Endothelial cell of umbilical vein (primary cell): ENCODE results near the gene DNAJC6. TPM values are rescaled to one million over a fixed set of nuclear protein-coding genes. Genes with fewer than 3 reads are reported as not detected.

Experiments used
- BruUV-seq: library from RNA; stranded (reverse); fragments of 400-500 nt; replicated peaks from 2 replicates; lab custom pipeline; 2021; lab: Mats Ljungman, UMichigan
- CTCF ChIA-PET: fragments of 300-600, 350-600 bp; sonication (Branson Sonifier 250); formaldehyde crosslinking; loops from one replicate; lab custom pipeline; 2021; ENCODE audit warnings: antibody characterized with exemption, inconsistent platforms; lab: Charles Lee
- POLR2A ChIA-PET: fragments of 300-600, 350-600 bp; sonication (Branson Sonifier 250); formaldehyde crosslinking; loops from one replicate; lab custom pipeline; 2021; ENCODE audit warnings: antibody characterized with exemption, inconsistent platforms; lab: Charles Lee
- DNase-seq: peaks from one replicate; pipeline ENCODE4 v3.0.0-alpha.2; 2011; ENCODE audit warnings: low read depth, low spot score
- FAIRE-seq: peaks from 2 replicates; lab custom pipeline; 2011; peaks lifted over from hg19 to GRCh38; lab: Jason Lieb, UNC
- H2AFZ ChIP-seq: 2 replicates; pipeline ENCODE4 v1.6.0; 2012; ENCODE audit warnings: low read depth, low read length, control low read depth, inconsistent platforms
- H3K27ac ChIP-seq: 2 replicates; pipeline ENCODE4 v1.5.1; 2011; ENCODE audit warnings: low read depth, mild to moderate bottlenecking, control low read depth, low read length, moderate library complexity; ENCODE audit not compliant: insufficient read depth
- H3K27me3 ChIP-seq, 2 experiments: 2 replicates each; pipeline versions ENCODE4 v1.6.0 to v1.6.1; 2011; ENCODE audit warnings: low read length in 2 of 2, mixed read lengths in 1 of 2; ENCODE audit not compliant: control insufficient read depth in 2 of 2, insufficient read depth in 2 of 2
- H3K36me3 ChIP-seq, 2 experiments: 2 replicates in 1 of 2; 3 replicates in 1 of 2; pipeline ENCODE4 v1.5.1; 2011; ENCODE audit warnings: low read length in 2 of 2, mild to moderate bottlenecking in 1 of 2, moderate library complexity in 1 of 2; ENCODE audit not compliant: control insufficient read depth in 2 of 2, insufficient read depth in 2 of 2; ENCODE audit errors: extremely low read depth in 1 of 2
- H3K4me1 ChIP-seq: 3 replicates; pipeline ENCODE4 v1.5.1; 2011; ENCODE audit warnings: mild to moderate bottlenecking, low read length; ENCODE audit not compliant: control insufficient read depth, insufficient read depth; ENCODE audit errors: extremely low read depth
- H3K4me2 ChIP-seq: 2 replicates; pipeline ENCODE4 v1.6.1; 2011; ENCODE audit warnings: low read length, control low read depth, mixed read lengths; ENCODE audit not compliant: insufficient read depth
- H3K4me3 ChIP-seq, 3 experiments: fragments of 200-600 bp in 1 of 3; sonication (generic), shearing (Covaris generic) in 1 of 3; replicated peaks in 1 of 3; 2 replicates each; pipeline ENCODE4 v1.5.1; 2011 to 2016; ENCODE audit warnings: control low read depth in 3 of 3, low read length in 3 of 3, mild to moderate bottlenecking in 2 of 3, inconsistent platforms in 1 of 3, low read depth in 1 of 3, moderate library complexity in 1 of 3; ENCODE audit not compliant: insufficient read depth in 1 of 3
- H3K79me2 ChIP-seq: 2 replicates; pipeline ENCODE4 v1.6.0; 2012; ENCODE audit warnings: low read length, inconsistent platforms; ENCODE audit not compliant: control insufficient read depth, insufficient read depth
- H3K9ac ChIP-seq: replicated peaks from 2 replicates; pipeline ENCODE3; 2011; ENCODE audit warnings: low read length, control low read depth; ENCODE audit not compliant: insufficient read depth; ENCODE audit errors: extremely low read depth
- H3K9me1 ChIP-seq: replicated peaks from 3 replicates; pipeline ENCODE4 v1.6.0; 2011; ENCODE audit warnings: mild to moderate bottlenecking, low read length; ENCODE audit not compliant: control insufficient read depth, insufficient read depth; ENCODE audit errors: extremely low read depth
- H3K9me3 ChIP-seq: replicated peaks from 2 replicates; pipeline ENCODE4 v1.5.1; 2012; ENCODE audit warnings: low read length, inconsistent platforms; ENCODE audit not compliant: control insufficient read depth, insufficient read depth
- H4K20me1 ChIP-seq: replicated peaks from 2 replicates; pipeline ENCODE3; 2011; ENCODE audit warnings: mild to moderate bottlenecking, low read length; ENCODE audit not compliant: control insufficient read depth, insufficient read depth; ENCODE audit errors: extremely low read depth
- CTCF ChIP-seq, 2 donors: IDR thresholded peaks; 1 replicate in 1 of 2; 2 replicates in 1 of 2; pipeline ENCODE4 v1.5.1; 2011; ENCODE audit warnings: low read length in 2 of 2, mild to moderate bottlenecking in 2 of 2, moderate library complexity in 2 of 2, control low read depth in 1 of 2, inconsistent platforms in 1 of 2, low read depth in 1 of 2; ENCODE audit not compliant: insufficient read depth in 1 of 2; ENCODE audit errors: extremely low read depth in 1 of 2
- FOS ChIP-seq: IDR thresholded peaks from 2 replicates; pipeline ENCODE4 v1.6.1; 2011; ENCODE audit warnings: mild to moderate bottlenecking, low read length, moderate library complexity, borderline replicate concordance; ENCODE audit not compliant: insufficient read depth
- GATA2 ChIP-seq: IDR thresholded peaks from 2 replicates; pipeline ENCODE4 v1.7.0; 2011; ENCODE audit warnings: low read depth, mild to moderate bottlenecking, moderate library complexity, mixed read lengths, low read length; ENCODE audit not compliant: insufficient read length, insufficient read depth
- JUN ChIP-seq: IDR thresholded peaks from 2 replicates; pipeline ENCODE4 v1.6.1; 2011; ENCODE audit warnings: borderline replicate concordance, low read depth; ENCODE audit not compliant: insufficient read length, insufficient read depth
- MYC ChIP-seq: IDR thresholded peaks from one replicate; pipeline ENCODE4 v1.6.1; 2011; ENCODE audit warnings: mild to moderate bottlenecking, low read depth, low read length
- POLR2A ChIP-seq: IDR thresholded peaks from 2 replicates; pipeline ENCODE4 v1.6.1; 2012; ENCODE audit warnings: low read depth, mild to moderate bottlenecking, control low read depth, low read length
- POLR2AphosphoS5 ChIP-seq: IDR thresholded peaks from 2 replicates; pipeline ENCODE4 v1.6.1; 2012; ENCODE audit warnings: low read depth, mild to moderate bottlenecking, control low read depth, low read length, moderate library complexity; ENCODE audit not compliant: insufficient read depth
- dilution Hi-C: fragments of 300-500 bp; cut with MboI; formaldehyde crosslinking; loops from one replicate; pipeline ENCODE4 v1.15.0; 2019; ENCODE audit warnings: low sequenced_read_pairs; ENCODE audit not compliant: extremely low pct_ligation_motif_present
- intact Hi-C: fragments of 100-400 bp; cut with micrococcal nuclease; formaldehyde crosslinking; loops from one replicate; pipeline ENCODE4 v1.10.0; 2022
- polyA plus RNA-seq, 4 experiments: library from polyadenylated mRNA; depleted of rRNA in 3 of 4; stranded (reverse) in 3 of 4; unstranded in 1 of 4; fragments of >200 nt; gene quantifications; 2 replicates each; pipeline versions ENCODE4 v1.2.1 to v1.2.3, GENCODE V29; 2011 to 2012; ENCODE audit warnings: missing spikeins in 1 of 4
- total RNA-seq: library from RNA; stranded (reverse); gene quantifications from 2 replicates; pipeline ENCODE4 v1.2.3, GENCODE V29; 2021

The DNAJC6 gene
- total and polyA plus RNA-seq, 2 donors (not counting 3 experiments of a cell fraction or from before 2014, with no cell fraction given) = 2.3 to 4.9 TPM

- POLR2A ChIA-PET = no interaction called here
- DNase-seq (peak; percentile 39), FAIRE-seq (peak; percentile 4)
- Histone ChIP-seq H3K4me2 (peak overlapping the region; percentile 94), H3K27ac (peak overlapping the region; percentile 85), H3K27me3 (no peaks in the 10 kb centered on the region), H3K9me1 (no peaks in the 10 kb centered on the region), H3K9me3 (no peaks in the 10 kb centered on the region), H2AFZ (no peak overlapping the region), H3K79me2 (peaks cover 38% of the 10 kb centered on the region), H4K20me1 (no peaks in the 10 kb centered on the region), H3K4me3 (peak overlapping the region in 2 of 3 experiments; percentile 76 to 79), H3K36me3 (peaks cover 2 to 3% of the 10 kb centered on the region in 2 experiments), H3K9ac (peak overlapping the region; percentile 91), H3K4me1 (peaks cover 53% of the 10 kb centered on the region)
- intact Hi-C loops = loop anchor here (5.0 to 10.0 kb wide), 7 partner anchors 275 to 1510 kb away; partner anchors contain the start of genes AK4 and PDE4B
- CTCF ChIA-PET = interaction anchor here (0.7 to 2.1 kb wide), 4 partner anchors 8 to 265 kb away, joined by 3 to 16 read pairs (median 9); no protein-coding TSS in a partner anchor
- BruUV-seq = no TSS peak
- dilution Hi-C loops = no loop called here
- no peak for TF ChIP-seq GATA2
- TF ChIP-seq MYC = no peak
- no peak for TF ChIP-seq JUN
- no peak for TF ChIP-seq POLR2AphosphoS5
- TF ChIP-seq FOS = no peak
- TF ChIP-seq POLR2A = no peak
- TF ChIP-seq CTCF (IDR thresholded peaks at IDR 0.05; ENCODE audit: extremely low read depth in 1 of 2, insufficient read depth in 1 of 2, low read depth in 1 of 2, low read length in 2 of 2) = no peak
Observed at GRCh38 chr1:65422241-65423203, 113.2 kb downstream of the DNAJC6 start.
